Measurements from ENCODE around the gene IMMP2L.

DNA sequence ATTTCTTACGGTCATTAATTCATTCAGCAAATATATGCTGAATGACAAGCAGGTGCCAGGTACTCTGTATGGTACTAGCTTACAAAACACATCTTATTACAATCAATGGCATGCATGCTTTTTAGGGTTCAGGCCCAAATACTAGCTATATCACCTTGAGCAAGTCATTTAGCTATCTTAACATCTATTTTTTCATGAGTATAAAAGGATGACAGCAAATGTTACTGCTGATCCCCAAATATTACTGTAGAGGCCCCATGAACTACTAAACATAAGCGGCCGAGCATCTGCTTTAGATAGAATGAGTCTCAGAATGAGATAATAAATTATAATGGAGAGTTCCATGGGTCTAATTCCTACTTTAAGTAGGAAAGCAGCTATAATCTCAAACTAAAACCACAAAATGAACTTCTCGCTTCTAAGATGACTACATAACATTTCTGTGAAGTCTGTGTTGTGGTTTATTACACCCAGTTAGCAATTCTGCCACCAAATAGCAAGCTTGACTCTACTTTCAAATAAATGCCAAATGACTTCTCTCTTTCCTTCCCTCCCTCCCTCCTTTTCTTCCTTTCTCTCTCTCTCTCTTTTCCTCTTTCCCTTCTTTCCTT, 585.1 kb downstream of the IMMP2L start:
- TF ChIP-seq, protein P1, sequence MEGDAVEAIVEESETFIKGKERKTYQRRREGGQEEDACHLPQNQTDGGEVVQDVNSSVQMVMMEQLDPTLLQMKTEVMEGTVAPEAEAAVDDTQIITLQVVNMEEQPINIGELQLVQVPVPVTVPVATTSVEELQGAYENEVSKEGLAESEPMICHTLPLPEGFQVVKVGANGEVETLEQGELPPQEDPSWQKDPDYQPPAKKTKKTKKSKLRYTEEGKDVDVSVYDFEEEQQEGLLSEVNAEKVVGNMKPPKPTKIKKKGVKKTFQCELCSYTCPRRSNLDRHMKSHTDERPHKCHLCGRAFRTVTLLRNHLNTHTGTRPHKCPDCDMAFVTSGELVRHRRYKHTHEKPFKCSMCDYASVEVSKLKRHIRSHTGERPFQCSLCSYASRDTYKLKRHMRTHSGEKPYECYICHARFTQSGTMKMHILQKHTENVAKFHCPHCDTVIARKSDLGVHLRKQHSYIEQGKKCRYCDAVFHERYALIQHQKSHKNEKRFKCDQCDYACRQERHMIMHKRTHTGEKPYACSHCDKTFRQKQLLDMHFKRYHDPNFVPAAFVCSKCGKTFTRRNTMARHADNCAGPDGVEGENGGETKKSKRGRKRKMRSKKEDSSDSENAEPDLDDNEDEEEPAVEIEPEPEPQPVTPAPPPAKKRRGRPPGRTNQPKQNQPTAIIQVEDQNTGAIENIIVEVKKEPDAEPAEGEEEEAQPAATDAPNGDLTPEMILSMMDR (IDR thresholded peaks at IDR 0.05; ENCODE audit: insufficient read depth, low read length, poor library complexity, severe bottlenecking): no peak
- no peak for TF ChIP-seq EZH2phosphoT487 (conservative IDR thresholded peaks at IDR 0.05; ENCODE audit: low read length)

Measured in SU-DHL-6 (cell line).